ENCODE measurements around the gene NEDD8.

The NEDD8 gene

GRCh38 chr14:24194873-24195185 lies 37.3 kb downstream of the NEDD8 start:
- no peak for DNase-seq

- DNase-seq, result no peak
Measured at GRCh38 chr14:24194186-24194872, 37.8 kb downstream of the NEDD8 start.

GRCh38 chr14:24192933-24193332 lies 39.2 kb downstream of the NEDD8 start:
- DNase-seq, result no peak

- DNase-seq, result no peak
Measured at GRCh38 chr14:24190416-24190815, 41.8 kb downstream of the NEDD8 start.

- DNase-seq, result no peak
Measured at GRCh38 chr14:24189460-24189859, 42.7 kb downstream of the NEDD8 start.

GRCh38 chr14:24189059-24189375 lies 43.1 kb downstream of the NEDD8 start:
- no peak for DNase-seq

- DNase-seq, result peak; percentile 98
Measured at GRCh38 chr14:24188251-24189058, 43.7 kb downstream of the NEDD8 start, which contains the start of gene IPO4. Gene IPO4 (minus strand): TSS chr14:24188816. CDS start chr14:24188787, 29 bp downstream.

GRCh38 chr14:24187539-24187915 lies 44.6 kb downstream of the NEDD8 start:
- DNase-seq, result no peak

- no peak for DNase-seq
Measured at GRCh38 chr14:24186831-24187538, 45.2 kb downstream of the NEDD8 start.

GRCh38 chr14:24185741-24186140 lies 46.4 kb downstream of the NEDD8 start:
- no peak for DNase-seq

GRCh38 chr14:24185026-24185425 lies 47.1 kb downstream of the NEDD8 start:
- DNase-seq, result no peak

GRCh38 chr14:24184104-24184970 lies 47.8 kb downstream of the NEDD8 start:
- no peak for DNase-seq

- no peak for DNase-seq
Measured at GRCh38 chr14:24183014-24183481, 49.1 kb downstream of the NEDD8 start.

GRCh38 chr14:24182110-24182882 lies 49.9 kb downstream of the NEDD8 start:
- DNase-seq, result no peak

GRCh38 chr14:24181371-24182077 lies 50.6 kb downstream of the NEDD8 start:
- DNase-seq, result no peak

- DNase-seq, result peak; percentile 40
Measured at GRCh38 chr14:24179961-24180796, 52.0 kb downstream of the NEDD8 start.

- DNase-seq, result no peak
Measured at GRCh38 chr14:24179294-24179960, 52.7 kb downstream of the NEDD8 start.

GRCh38 chr14:24178399-24179178 lies 53.6 kb downstream of the NEDD8 start:
- no peak for DNase-seq

GRCh38 chr14:24177891-24178290 lies 54.3 kb downstream of the NEDD8 start:
- no peak for DNase-seq
